GM18909 (cell line): ENCODE data around the gene SMIM45.
"Not testable (repeated sequence)": the region's sequence is repeated elsewhere in the genome, so short reads cannot be mapped to it uniquely, and the experiment has no call there.

Source experiments
- ATAC-seq: cut with Tn5 transposase; IDR thresholded peaks from one replicate; pipeline ENCODE4 v1.9.1; 2021; ENCODE audit warnings: mild to moderate bottlenecking; ENCODE audit not compliant: unreplicated experiment, poor library complexity

SMIM45 gene

DNA sequence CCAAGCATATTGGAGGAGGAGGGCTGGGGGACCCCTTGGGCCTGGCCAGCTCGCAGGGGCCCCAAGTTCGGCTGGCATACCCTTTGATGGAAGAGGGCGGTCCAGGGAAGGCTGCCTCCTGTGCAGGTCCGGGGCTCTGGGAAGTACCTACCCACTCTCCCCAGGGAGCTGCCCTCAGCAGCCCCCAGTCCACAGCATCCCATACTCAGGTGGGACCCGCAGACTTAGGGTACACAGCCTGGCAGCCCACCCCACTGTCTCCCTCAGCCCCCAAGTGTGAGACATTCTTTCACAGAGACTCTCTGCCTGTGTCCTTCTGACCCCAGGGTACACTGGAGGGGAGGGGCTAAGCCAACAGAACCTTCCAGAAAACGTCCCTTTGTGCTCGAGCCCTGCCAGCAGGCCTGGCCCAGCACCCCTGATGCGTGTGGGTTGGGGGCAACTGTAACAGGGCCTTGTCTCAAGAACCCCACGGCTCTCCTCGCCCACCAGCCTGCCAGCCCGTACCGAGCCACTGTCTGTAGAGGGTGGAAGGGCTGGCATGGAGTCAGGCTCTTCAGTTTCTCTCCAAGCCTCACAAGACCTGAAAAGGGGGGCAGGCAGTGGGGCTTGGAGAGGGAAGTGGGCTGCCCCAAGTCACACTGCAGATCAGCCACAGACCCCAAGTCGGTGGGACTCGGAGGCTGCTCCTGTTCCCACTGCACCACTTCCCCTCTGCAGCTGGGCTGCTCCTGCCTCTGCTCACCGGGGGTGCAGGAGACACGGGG lies 18.4 kb upstream of the SMIM45 start:
- no peak for ATAC-seq

DNA sequence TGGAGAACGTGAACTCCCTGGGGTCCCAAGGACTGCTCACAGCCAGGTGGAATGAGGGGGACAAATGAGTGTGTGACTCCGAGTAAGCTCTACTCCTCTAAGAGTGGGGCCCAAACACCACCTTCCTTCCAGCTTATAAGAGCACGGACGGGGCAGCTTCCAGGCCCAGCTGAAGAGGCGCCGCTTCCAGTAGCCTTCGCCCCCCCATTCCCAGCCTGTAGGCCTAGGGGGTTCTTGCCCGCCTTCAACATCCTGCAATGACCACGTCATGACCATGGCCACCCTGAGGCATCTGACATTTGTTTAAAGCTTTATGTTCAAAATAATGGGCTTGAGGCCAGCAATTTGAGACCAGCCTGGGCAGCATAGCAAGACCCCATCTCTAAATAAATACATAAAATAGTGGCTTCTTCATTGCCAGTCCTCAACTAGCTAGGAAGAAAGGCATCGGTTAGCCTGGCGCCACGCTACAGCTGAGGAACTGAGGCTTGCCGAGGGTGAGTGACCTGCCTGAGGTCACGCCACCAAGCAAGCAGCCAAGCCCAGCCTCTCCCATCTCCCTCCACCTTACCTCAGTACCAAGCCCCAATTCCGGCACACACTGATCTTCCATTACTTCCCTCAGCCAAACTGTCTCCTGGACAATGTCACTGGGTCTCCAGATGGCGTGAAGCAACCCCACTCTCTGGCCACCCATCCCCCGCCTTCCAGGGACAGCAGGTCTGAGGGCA lies 17.5 kb upstream of the SMIM45 start:
- no peak for ATAC-seq

DNA sequence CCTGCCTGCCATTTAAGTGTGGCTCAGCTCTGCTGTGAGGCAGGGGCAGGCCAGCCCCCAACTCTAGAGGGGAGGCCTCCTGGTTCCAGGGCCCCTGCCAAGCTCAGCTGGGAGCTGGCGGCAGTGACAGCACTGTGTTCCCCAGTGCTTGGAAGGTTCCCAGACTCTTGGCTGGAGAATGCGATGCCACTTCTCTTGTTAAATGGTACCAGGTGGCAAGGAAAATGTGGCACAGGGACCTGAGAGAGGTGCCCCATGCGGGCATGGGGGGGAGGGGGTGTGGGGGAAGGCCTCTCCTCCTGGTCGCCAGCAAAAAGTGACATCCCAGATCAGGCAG lies 17.0 kb upstream of the SMIM45 start:
- no peak for ATAC-seq

DNA sequence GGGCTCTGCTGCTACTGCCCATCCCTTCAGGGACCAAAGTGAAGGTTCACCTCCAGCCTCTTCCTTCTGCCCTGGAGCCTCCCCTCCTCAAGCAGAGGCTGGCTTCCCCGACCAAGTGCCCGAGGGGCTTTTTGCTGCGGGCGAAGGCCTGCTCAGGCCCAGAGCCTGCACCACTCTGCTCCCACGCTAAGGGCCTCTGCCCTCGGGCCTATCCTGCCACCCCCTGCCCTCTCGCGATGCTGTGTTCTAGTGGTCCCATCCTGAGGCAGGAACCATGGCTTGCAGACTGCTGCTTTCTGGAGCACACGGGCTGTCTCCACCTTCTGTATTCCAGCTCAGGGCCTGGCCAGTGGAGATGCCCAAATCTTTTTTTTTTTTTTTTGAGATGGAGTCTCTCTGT lies 16.4 kb upstream of the SMIM45 start:
- no peak for ATAC-seq

DNA sequence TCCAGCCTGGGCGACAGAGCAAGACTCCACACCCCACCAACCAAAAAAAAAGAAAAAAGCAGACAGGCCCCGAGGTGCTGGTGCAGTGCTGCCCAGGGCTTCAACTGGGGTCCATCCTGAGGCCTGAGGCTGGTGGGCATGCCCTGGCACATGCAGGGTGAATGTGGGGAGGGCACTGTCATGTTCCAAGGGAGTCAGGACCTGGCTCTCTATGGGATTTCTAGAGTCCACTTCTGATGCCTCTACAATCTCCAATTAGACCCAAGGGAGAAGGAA lies 15.1 kb upstream of the SMIM45 start:
- no peak for ATAC-seq

DNA sequence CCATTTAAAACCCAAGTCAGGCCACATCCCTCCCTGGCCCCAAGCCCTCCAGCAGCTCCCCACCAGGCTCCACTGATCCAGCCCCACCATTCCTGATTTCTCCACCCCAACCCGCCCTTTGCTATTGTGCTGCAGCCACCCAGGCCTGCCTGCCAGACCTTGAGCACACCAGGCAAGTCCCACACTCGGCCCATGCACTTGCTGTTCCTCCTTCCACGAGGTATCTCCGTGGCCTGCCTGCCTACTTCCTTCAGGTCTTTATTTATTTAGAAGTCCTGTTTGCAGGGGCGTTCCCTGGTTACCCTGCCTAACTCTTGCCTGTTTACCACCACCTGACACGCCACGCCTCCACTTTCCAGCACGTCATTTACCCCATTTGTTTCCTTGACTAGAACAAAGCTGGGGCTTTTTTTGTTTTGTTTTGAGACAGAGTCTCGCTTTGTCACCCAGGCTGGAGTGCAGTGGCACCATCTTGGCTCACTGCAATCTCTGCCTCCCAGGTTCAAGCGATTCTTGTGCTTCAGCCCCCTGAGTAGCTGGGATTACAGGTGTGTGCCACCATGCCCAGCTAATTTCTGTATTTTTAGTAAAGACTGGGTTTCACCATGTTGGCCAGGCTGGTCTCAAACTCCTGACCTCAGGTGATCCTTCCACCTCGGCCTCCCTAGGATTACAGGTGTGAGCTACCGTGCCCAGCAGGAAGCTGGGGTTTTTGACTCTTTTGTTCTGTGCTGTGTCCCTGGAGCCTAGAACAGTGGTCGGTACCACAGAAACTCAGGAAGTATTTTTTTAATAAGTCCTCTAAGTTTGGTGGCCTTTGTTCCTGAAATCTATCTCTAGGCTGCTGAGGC lies 11.7 kb upstream of the SMIM45 start:
- ATAC-seq: peak; percentile 60

DNA sequence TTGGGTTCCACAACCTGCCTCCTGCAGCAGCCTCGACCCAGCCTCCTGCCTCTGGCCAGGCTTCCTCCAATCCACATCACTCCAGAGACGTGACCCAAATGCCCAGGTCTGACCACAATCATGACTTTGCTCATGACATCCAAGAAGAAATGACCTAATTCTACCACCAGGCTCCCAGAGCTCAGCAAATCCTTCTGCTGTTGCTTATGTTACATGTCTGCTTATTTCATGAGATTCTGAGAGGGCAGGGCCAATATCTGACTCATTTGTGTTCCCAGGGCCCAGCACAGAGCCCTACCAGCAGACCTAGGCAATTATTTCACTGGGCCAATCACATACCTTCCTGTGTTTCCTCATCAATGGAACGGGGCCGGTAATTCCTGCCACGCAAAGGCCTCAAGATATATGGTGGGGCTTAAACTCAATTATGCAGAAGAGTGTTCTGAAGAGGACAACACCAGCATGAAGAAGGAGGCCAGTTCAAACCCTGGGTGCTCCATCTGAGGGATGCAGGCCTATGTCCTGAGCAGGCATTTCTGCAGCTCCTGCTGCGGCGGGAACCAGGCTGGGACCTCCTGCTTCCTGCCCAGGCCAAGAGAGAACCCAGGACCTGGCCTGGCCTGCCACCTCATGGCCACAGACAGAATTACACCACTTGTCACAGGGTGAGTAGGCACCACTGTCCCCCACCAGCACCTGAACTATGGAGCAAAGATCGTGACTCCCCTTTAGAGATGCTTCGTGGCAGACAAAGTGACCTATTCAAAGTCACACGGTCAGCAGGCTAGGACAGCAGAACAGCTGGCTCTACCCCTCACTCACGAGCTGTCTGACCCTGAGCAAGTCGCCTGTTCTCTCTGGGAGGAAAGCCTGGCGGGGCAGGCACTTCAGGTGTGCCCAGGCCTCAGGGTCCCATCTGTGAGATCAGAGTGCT lies 10.9 kb upstream of the SMIM45 start:
- ATAC-seq: peak; percentile 42

DNA sequence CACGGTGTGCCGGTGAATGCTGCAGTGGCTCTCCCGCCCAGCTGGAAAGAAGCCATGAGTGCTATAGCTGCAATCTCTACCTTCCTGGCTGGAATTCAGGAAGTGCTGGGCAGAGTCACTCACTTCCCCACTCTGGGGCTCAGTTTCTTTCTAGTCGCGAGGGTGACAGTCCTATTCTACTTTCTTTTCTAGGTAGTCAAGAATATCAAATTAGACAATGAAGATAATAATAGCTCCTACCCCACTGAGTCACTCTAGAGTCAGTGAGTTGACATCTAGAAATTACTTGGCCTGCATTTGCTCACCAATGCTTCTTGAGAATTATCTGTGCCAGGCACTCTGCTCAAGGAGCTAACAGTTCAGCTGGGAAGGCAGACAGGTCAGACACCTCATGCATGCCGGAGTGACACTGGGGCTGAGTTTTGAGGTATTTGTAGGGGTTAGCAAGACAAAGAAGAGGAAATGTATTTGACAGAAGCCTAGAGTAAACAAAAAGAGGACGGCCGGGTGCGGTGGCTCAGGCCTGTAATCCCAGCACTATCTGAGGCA lies 8.2 kb upstream of the SMIM45 start:
- ATAC-seq: no peak

DNA sequence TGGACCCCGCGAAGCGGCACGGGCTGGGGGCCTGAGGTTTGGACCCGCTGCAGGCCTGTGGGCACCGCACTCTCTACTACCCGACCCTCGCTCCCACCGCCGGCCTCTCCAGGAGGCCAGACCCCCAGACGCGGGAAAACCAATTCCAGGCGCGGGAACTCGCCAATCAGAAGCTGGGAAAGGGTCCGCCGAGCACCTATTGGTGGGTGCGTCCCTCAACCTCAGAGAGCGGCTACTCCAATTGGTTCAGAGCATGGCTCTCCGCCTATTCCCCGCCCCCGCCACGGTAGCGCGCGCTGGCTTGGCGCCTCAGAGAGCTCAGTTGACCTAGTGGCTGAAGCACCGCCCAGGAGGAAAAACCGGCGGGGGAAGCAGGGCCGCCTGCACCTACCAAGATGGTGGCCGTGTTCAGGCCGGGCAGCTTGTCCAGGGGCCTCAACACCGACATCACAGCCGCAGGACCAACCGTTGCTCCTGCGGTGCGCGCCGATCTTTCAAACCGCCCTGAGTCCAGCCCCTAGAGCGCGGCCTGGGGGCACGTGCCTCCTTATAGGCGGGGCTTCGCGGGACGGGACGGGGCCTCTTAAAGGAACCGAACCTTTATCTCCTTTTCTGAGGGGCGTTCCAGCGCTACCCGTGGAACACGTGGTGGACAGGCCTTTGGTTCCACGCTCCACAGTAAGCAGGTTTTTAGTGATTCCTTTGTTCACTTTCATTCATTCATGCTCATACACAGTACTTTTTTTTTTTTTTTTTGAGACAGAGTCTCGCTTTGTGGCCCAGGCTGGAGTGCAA lies 5.1 kb upstream of the SMIM45 start, which contains the start of gene CENPM:
TSS of gene CENPM (minus strand) at position 524 of the 795 bp plus-strand sequence. CDS start at position 448, 76 bp downstream.
- ATAC-seq: peak; percentile 77

DNA sequence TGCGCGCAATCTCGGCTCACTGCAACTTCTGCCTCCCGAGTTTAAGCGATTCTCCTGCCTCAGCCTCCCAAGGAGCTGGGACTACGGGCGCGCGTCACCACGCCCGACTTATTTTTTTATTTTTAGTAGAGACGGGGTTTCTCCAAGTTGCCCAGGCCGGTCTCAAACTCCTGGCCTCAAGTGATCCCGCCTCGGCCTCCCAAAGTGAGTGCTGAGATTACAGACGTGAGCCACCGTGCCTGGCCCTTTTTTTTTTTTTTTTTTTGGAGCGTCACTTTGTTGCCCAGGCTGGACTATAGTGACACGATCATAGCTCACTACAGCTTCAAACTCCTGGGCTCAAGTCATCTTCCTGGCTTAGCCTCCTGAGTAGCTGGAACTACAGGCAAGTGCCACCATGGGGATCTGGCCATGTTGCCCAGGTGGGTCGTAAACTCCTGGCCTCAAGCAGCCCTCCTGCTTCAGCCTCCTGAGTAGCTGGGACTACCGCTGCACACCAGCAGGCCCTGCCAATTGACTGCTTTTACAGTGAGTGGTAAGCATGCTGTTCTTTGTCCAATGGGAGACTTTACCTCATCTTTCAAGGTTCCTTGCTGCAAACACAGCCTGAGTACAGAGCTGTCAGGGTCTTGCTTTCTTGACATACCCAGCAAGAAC lies 4.4 kb upstream of the SMIM45 start:
- no peak for ATAC-seq

DNA sequence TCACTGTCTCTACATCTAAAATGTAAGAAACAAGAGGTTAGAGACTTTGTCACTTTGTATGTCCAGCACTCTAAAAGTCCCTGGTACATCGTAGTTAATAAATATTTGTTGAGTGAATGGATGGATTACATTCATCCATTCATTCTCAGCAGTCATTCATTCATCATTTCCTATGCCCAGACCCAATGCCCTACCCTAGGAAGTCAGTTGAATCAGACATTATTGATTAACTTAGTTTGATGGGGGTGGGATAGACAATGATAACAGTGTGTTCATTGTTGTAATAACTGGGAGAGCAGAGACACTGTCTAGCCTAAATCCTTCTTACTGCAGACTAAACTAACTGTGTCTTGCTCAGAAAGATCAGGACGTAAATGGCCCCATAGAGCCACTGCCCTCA lies 3.8 kb upstream of the SMIM45 start:
- no peak for ATAC-seq

DNA sequence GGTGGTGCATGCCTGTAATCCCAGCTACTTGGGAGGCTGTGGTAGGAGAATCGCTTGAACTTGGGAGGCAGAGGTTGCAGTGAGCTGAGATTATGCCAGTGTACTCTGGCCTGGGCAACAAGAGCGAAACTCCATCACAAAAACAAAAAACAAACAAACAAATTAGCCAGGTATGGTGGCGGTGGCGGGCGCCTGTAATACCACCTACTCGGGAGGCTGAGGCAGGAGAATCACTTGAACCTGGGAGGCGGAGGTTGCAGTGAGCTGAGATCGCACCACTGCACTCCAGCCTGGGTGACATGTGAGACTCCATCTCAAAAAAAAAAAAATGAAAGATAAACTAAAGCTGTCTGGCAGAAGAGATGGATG lies 3.0 kb upstream of the SMIM45 start:
- ATAC-seq: not testable (repeated sequence)

DNA sequence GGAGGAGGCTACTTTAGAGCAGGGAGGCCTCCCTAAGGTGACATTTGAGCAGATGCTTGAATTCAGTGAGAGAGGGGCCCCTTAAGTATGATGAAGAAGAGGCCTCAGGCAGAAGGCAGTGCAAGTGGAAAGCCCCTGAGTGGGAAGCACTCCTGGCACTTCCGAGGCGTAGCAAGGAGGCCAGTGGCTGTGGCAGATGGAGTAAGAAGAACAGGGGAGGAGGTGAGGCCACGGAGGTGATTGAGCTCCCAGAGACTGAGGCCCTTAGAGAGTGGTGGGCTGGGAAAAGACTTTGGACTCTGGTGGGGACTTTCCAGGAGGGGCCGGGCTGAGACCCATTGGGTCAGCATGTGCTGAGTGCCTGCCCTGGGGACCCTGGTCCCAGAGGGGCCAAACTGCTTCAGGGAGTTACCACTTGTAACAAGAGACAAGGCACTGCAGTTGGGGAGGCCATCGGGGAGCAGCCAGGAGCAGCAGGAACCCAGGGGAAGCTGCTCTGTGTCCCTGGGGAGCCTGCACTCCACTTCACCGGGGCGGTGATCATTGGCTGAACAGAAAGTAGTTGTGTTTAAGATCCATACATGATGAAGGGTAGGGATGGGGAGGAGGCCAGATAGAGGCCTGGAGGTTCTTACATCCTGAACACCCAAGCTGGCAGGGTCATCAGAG lies 2.5 kb upstream of the SMIM45 start:
- ATAC-seq: no peak

DNA sequence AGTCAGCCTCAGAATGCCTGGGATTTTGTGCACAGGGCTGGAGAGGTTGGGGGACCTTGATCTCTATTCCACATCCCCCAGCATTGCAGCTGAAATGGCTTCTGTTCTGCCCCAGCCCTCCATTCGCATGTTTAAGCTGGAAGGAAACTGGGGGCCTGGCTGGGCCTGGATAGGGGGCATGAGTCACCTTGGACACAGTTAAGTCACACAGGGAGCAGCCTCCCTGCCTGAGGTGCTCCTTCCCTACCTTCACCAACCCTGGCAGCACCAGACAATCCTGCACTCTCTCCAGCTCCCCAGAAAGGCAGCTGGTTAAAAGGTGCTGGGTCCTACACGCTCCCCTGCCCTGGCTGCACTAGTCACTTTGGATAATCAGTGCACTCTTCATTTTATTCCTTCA lies 763 bp downstream of the SMIM45 start:
- ATAC-seq: no peak

DNA sequence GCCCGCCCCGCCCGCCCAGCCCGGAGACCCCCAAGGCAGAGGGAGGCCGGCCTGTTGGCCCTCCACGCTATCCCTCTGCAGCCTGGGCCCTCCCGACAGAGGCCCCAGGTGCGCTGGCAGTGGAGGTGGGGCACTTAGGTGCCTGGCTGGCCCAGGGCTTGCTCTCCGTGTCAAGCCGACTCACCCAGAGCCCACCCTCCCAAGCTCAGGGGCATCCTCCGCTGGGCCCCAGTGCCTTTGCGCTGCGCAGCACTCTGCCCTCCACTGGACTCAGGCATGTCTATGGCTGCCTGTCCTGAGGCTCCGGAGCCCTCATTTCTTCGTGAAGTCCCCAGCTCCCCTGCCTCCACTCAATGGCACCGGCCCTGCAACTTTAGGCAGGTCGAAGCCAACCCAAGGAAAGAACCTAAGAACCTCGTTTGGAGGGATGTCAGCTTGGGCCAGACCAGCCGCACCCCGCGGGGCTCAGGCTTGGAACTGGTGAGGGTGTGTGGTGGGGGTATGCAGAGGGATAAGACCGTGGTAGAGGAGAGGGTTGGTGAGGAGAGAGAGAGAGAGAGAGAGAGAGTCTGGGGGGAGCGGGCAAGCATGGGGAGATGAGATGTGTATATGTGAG lies 6.1 kb downstream of the SMIM45 start:
- ATAC-seq: peak; percentile 33

DNA sequence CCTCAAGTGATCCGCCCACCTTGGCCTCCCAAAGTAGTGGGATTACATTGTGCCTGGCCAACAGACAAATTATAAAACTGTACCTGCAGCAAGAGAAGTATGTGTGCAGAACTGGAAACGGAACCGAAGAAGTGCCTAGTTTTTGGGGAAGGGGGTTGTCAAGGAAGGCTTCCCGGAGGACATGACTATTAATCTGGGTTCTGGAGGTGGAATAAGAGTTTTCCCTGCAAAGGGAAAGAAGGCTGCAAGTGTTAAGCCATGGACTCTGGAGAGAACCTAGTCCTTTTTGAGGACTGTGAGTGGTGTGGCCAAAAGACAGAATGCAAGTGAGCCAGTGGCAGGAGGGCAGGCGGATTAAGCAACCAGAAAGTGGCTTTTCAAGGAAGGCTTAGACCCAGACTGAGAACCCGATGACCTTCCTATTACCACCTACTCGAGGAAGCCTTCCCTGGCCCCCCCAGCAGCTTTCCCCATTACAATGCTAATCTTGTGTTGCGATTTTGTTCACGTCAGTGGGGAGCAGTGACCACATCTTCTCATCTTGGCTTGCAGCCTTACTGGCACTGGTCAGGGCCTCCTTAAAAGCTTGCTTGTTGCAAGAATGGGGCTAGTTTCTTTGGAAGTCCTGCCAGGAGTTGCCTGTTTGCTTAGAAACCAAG lies 11.6 kb downstream of the SMIM45 start:
- no peak for ATAC-seq

DNA sequence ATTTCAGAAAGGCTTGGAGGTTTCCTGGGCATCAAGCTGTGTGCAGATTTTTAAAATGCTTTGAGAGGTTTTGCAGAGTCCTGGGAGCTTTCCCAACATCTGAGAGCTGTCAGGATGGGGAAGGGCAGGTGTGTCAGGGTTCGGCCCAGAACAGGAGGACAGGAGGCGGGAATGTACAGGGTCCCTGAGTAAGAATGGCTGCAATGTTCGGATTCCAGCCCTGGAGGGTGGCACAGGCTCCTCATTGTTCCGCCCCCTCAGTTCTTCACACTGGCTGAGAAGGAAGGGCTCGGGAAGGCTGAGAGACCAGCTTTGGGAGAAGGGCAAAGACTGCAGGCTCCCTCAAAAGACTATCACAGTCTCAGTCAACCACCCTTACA lies 12.2 kb downstream of the SMIM45 start:
- ATAC-seq: no peak
